Stomach (tissue), 9 donors: ENCODE results near the gene RNU1-3. TPM values are rescaled to one million over a fixed set of nuclear protein-coding genes. Genes with fewer than 3 reads are reported as not detected.
"Not testable (repeated sequence)": the region's sequence is repeated elsewhere in the genome, so short reads cannot be mapped to it uniquely, and the experiment has no call there.

Source experiments
- DNase-seq, 2 donors: peaks; one replicate each; pipeline versions ENCODE4 v3.0.0 to v3.0.0-alpha.2; 2013 to 2019
- H3K27ac ChIP-seq, 5 donors: fragments of 200-600 bp in 4 of 5; sonication (generic) in 4 of 5; one replicate each; pipeline ENCODE4 v1.5.1; 2013 to 2019; ENCODE audit warnings: mild to moderate bottlenecking in 1 of 5, moderate library complexity in 1 of 5
- H3K27me3 ChIP-seq, 3 donors: fragments of 200-600 bp; sonication (generic); one replicate each; pipeline ENCODE4 v1.5.1; 2017 to 2019; ENCODE audit warnings: mixed run types in 1 of 3
- H3K36me3 ChIP-seq, 4 donors: fragments of 200-600 bp; sonication (generic); 1 replicate in 3 of 4; 2 replicates in 1 of 4; pipeline ENCODE4 v1.5.1; 2016 to 2019
- H3K4me1 ChIP-seq, 4 donors: fragments of 200-600 bp; sonication (generic); one replicate each; pipeline ENCODE4 v1.5.1; 2016 to 2019
- H3K4me3 ChIP-seq, 4 donors: fragments of 200-600 bp; sonication (generic) in 3 of 4; one replicate each; pipeline ENCODE4 v1.5.1; 2016 to 2019; ENCODE audit warnings: mild to moderate bottlenecking in 1 of 4
- H3K9me3 ChIP-seq, 4 donors: fragments of 200-600 bp; sonication (generic); one replicate each; pipeline ENCODE4 v1.5.1; 2016 to 2019
- CTCF ChIP-seq, 7 experiments: fragments of 450-650 bp in 4 of 7; fragments of 200-600 bp in 3 of 7; sonication (generic) in 3 of 7; IDR thresholded peaks; one replicate each; pipeline ENCODE4 v1.5.1; 2016 to 2019; ENCODE audit warnings: antibody characterized with exemption in 7 of 7, control low read depth in 2 of 7, mild to moderate bottlenecking in 1 of 7
- WGBS, 5 donors: extraction: QIAGEN DNeasy Blood & Tissue Kit in 3 of 5; methylation state at CpG; one replicate each; pipeline versions ENCODE4 v1.1.5 to v1.1.7; 2013 to 2018; 5-methylcytosine and 5-hydroxymethylcytosine counted together
- intact Hi-C: fragments of 100-400 bp; cut with DNase I; formaldehyde crosslinking; loops from one replicate; pipeline ENCODE4 v1.15.1; 2023; ENCODE audit warnings: low total_unique reads
- polyA plus RNA-seq, 3 donors: library from polyadenylated mRNA; stranded (reverse); fragments of 200-250 nt; gene quantifications; one replicate each; pipeline ENCODE4 v1.2.3, GENCODE V29; 2013
- total RNA-seq, 5 donors: library from RNA; depleted of rRNA; stranded (reverse); fragments of >200 nt; gene quantifications; one replicate each; pipeline versions ENCODE4 v1.1.0 to v1.2.3, GENCODE V29; 2014 to 2016
- donor health status: healthy with polysubstance abuse.
- donor health status: Bipolar disorder and iron deficiency.
- donor health status: healthy.

The RNU1-3 gene
- total and polyA plus RNA-seq, 8 donors, result under 0.01 to 9,966 (median under 0.01) TPM; not detected in 3

DNA sequence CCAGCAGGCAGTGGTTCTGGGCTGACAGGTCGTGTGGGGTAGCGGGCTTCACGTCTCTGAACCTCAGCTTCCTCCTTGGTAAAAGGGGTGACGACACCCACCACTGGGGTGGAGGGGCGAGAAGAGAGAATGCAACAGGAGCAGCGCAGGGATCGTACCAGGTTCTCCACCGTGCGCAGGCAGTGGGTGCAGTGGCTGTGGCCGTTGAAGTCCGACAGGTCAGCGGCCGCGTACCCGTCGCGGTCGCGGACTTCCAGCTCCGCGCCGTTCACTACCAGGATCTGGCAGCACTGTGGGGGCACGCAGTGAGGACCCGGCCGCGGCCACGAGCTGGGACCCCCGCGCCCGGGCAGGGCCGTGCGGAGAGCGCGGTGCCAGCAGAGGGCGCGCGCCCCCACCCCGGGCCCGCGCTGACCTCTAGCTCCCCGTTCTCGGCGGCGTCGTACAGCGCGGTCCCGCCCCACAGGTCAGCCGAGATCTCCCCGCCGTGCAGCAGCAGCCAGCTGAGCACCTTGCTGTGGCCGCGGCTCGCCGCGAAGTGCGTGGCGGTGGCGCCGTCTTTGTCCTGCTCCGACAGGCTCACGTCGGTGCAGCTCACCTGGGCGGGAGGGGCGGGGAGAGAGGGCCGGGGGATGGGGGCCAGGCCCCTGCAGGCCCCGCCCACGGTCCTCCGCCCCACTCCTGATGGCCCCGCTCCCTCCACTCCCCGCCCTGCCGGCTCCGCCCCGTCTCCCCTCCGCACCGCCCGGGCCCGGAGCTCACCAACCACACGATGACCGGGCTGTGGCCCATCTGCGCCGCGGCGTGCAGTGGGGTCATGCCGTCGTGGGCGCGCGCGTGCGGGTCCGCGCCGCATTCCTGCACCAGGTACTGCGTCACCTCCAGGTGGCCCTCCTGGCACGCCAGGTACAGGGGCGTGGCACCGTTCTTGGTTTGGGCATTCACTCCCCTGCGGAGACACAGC, 40.7 kb upstream of the RNU1-3 start:
- Histone ChIP-seq H3K27ac (peak overlapping the region in 1 of 5 donors; percentile 17), H3K27me3 (peaks cover 0 to 15% (median 5%) of the 10 kb centered on the region in 3 donors), H3K4me3 (peak overlapping the region; percentile 32 to 49 (median 40))
- intact Hi-C loops, H3K4me1 ChIP-seq, H3K9me3 ChIP-seq, H3K36me3 ChIP-seq: not testable (repeated sequence)
- peak in 1 of 7 experiments; percentile 16 for TF ChIP-seq CTCF (IDR thresholded peaks at IDR 0.05)
- WGBS, 5 donors, result 0 to 21% (median 4%) methylated on average over 10 to 59 of the region's 99 CpGs
- DNase-seq, result peak; percentile 7 to 32

DNA sequence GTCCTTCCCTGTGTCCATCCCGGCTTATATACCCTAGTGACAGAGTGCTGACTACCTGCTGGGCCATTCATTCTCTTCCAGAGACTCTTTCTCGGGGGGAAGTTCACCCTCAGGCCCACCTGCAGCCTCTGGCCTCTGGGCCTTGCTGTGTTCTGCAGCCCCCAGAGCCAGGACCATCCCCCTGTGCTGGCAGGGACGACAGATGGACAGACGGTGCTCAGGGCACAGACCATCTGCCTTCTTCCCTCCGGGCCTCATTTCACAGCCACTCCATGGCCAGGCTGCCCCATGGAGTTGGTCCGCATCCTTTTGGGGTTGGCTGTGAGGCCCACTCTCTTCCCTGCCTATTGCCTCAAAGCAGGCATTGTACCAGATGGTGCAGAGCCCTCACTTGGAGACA, 39.6 kb upstream of the RNU1-3 start:
- H3K27ac ChIP-seq, H3K9me3 ChIP-seq, H3K4me3 ChIP-seq, intact Hi-C loops, H3K4me1 ChIP-seq, H3K36me3 ChIP-seq, DNase-seq: not testable (repeated sequence)
- 86 to 95% (median 92%) methylated on average over 2 to 6 of the region's 6 CpGs for WGBS, 5 donors
- peaks cover 0 to 18% (median 5%) of the 10 kb centered on the region in 3 donors for H3K27me3 ChIP-seq

DNA sequence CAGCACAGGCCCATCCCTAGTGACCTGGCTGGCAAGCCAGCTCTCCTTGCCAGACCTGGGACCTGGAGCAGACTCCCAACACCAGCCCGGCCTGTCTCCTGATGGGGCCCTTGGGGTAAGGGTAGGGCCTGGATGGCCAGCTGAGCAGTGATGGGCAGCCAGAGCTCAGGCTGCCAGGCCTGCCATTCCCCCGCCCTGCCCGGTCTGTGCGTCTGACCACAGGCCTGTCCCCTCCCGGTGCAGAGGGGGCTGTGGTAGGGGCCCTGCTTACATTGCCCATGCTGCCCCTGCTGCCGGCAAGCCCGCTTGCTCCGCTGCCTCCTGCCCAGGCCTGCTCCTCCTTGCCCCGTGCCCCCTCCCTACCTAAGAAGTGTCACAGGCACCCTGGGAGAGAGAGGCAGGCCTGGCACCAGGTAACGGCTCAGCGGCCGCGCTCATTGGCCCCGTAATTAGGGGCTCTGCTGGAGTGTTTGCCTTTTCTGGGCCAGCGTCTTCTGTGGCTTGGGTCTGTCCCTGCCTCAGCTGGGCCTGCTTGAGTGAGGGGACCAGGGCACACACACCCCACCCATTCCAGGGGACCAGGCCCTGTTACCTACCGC, 37.9 kb upstream of the RNU1-3 start:
- 60 to 93% (median 83%) methylated on average over 1 to 11 of the region's 16 CpGs for WGBS, 5 donors
- H3K9me3 ChIP-seq, intact Hi-C loops, DNase-seq, H3K27ac ChIP-seq, H3K4me3 ChIP-seq, H3K4me1 ChIP-seq, H3K36me3 ChIP-seq: not testable (repeated sequence)
- H3K27me3 ChIP-seq, result peaks cover 0 to 24% (median 5%) of the 10 kb centered on the region in 3 donors

DNA sequence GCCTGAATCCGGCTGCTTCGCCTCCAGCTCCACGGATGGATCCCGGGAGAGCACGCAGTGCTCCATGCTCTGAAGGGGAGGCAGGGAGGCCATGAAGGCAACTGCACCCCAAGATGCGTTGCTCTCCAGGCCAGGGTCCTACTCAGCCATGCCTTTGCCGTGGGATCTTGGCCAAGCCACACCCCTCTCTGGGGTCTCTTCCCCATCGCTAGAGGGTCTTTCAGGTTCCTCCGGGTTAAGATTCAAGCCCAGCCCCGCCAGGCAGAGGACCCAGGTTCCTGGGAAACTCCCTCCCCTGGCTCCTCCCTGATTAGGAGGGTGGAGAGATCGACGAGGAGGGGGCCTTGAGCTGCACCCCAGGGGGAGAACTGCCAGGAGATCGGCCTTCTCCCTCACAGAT, 37.3 kb upstream of the RNU1-3 start:
- intact Hi-C loops, H3K4me3 ChIP-seq, DNase-seq: not testable (repeated sequence)

DNA sequence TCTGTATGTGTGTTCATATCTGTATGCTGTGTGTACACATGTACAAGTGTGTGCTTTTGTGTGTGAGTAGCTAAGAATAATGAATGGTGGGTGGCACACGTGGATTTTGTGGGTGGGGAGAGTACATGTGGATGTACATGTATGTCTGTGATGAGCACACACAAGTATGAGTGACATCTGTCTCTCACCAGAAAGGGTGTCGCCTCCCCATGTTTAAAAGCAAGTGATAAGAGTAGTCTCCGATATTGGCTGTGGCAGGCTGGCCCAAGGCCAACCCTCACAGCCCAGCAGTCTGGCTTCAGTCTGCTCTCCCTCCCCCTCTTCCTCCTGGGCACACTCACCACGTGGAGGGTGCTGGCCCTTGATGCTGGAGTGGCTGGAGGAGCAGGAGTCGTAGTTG, 36.9 kb upstream of the RNU1-3 start:
- peaks cover 0 to 28% (median 5%) of the 10 kb centered on the region in 3 donors for H3K27me3 ChIP-seq
- intact Hi-C loops, H3K36me3 ChIP-seq, H3K9me3 ChIP-seq, H3K4me3 ChIP-seq, H3K4me1 ChIP-seq, H3K27ac ChIP-seq: not testable (repeated sequence)
- WGBS, 5 donors, result 0 to 44% (median 20%) methylated on average over 1 to 3 of the region's 5 CpGs
- peak in 1 of 2 donors; percentile 31 for DNase-seq

More for the DNA sequence above, 37.3 kb upstream of the RNU1-3 start:
- H3K4me1 ChIP-seq, H3K27ac ChIP-seq, H3K9me3 ChIP-seq, H3K36me3 ChIP-seq: not testable (repeated sequence)
- H3K27me3 ChIP-seq, result peaks cover 0 to 27% (median 5%) of the 10 kb centered on the region in 3 donors
- WGBS, 5 donors, result 51 to 68% (median 65%) methylated on average over 3 to 7 of the region's 13 CpGs; no CpG with 5 or more reads in 1 of the 5 donors

DNA sequence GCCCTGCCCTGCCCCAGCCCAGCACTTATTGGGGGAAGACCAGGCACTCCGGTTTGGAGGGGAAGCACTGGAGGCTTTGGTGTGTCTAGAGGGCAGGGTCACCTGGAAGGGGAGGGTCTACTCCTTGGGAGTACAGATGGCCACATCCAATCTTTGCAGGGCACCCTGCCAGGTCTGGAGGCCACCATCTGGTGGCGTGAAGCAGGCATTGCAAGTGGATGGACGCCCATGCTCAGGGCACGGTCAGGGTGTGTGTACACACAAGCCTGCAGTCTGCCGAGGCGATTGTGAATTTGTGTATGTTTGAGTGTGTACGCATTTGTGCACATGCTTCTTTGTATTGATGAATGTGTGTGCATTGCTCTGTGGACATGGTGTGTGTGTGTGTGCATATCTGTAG, 36.4 kb upstream of the RNU1-3 start:
- WGBS, 5 donors, result 0 to 17% (median 9%) methylated on average over 1 of the region's 7 CpGs; no CpG with 5 or more reads in 2 of the 5 donors
- peak in 1 of 7 experiments; percentile 8 for TF ChIP-seq CTCF (IDR thresholded peaks at IDR 0.05)
- peaks cover 0 to 31% (median 5%) of the 10 kb centered on the region in 3 donors for H3K27me3 ChIP-seq
- H3K9me3 ChIP-seq, H3K4me1 ChIP-seq, DNase-seq, H3K27ac ChIP-seq, H3K4me3 ChIP-seq, H3K36me3 ChIP-seq, intact Hi-C loops: not testable (repeated sequence)

- 63 to 100% (median 73%) methylated on average over 1 to 2 of the region's 5 CpGs; no CpG with 5 or more reads in 2 of the 5 donors for WGBS, 5 donors
Measured at GRCh38 chr1:16702280-16702679, 35.5 kb upstream of the RNU1-3 start.

DNA sequence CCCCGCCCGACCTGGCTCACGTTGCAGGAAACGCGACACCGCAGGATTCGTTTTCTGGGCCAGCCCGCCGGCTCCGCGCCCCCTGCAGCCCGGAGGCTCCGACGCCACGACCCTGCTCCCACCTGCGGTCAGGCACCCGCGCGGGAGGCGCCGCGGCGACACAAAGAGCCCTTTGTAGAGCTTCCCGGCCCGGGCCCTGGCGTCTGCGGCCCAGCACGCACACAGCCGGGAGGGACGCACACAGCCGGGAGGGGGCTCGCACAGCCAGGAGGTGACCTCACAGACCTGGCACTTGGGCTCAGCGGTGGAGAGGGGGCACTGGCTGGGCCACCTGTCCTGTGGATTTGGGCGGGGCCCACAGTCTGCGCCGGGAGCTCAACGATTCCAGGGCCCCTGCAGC, 34.4 kb upstream of the RNU1-3 start:
- DNase-seq, intact Hi-C loops: not testable (repeated sequence)

More at GRCh38 chr1:16702280-16702679, 35.5 kb upstream of the RNU1-3 start:
- H3K4me3 ChIP-seq, intact Hi-C loops, H3K27ac ChIP-seq, H3K9me3 ChIP-seq, H3K4me1 ChIP-seq, H3K36me3 ChIP-seq, DNase-seq: not testable (repeated sequence)
- peaks cover 0 to 28% (median 0%) of the 10 kb centered on the region in 3 donors for H3K27me3 ChIP-seq

GRCh38 chr1:16700138-16700895, 33.6 kb upstream of the RNU1-3 start:
- H3K4me1 ChIP-seq, H3K27ac ChIP-seq, H3K4me3 ChIP-seq, H3K36me3 ChIP-seq, intact Hi-C loops, H3K9me3 ChIP-seq, DNase-seq: not testable (repeated sequence)
- 0 to 6% (median 3%) methylated on average over 3 to 8 of the region's 57 CpGs; no CpG with 5 or more reads in 2 of the 5 donors for WGBS, 5 donors
- peaks cover 0 to 40% (median 0%) of the 10 kb centered on the region in 3 donors for H3K27me3 ChIP-seq

More for the DNA sequence above, 34.4 kb upstream of the RNU1-3 start:
- not testable (repeated sequence) for H3K9me3 ChIP-seq, H3K4me1 ChIP-seq, H3K27ac ChIP-seq, H3K4me3 ChIP-seq, H3K36me3 ChIP-seq
- H3K27me3 ChIP-seq, result peaks cover 0 to 36% (median 0%) of the 10 kb centered on the region in 3 donors
- WGBS, 5 donors, result no CpG with 5 or more reads among the region's 37 CpGs
